GM12892 (cell line): ENCODE measurements around the gene REXO1.

ENCODE experiments used
- POLR2A ChIP-seq: IDR thresholded peaks from 2 replicates; pipeline ENCODE4 v1.6.1; 2011; ENCODE audit warnings: low read depth, low read length, control low read depth
- POLR2AphosphoS5 ChIP-seq: IDR thresholded peaks from 2 replicates; pipeline ENCODE4 v1.6.1; 2011; ENCODE audit warnings: low read depth, low read length, control low read depth
- TAF1 ChIP-seq: IDR thresholded peaks from 2 replicates; pipeline ENCODE4 v1.6.1; 2011; ENCODE audit warnings: low read depth, mild to moderate bottlenecking, control low read depth, low read length, borderline replicate concordance

- no peak for TF ChIP-seq POLR2A
- no peak for TF ChIP-seq POLR2AphosphoS5
- TF ChIP-seq TAF1: no peak
These were observed 39.9 kb downstream of the REXO1 start for GRCh38 chr19:1808395-1808731.
